HG03025 (cell line): Measurements from ENCODE around the gene LIPT2.

Experiments used
- ATAC-seq: cut with Tn5 transposase; IDR thresholded peaks from one replicate; pipeline ENCODE4 v1.9.1; 2021; ENCODE audit warnings: mild to moderate bottlenecking, moderate library complexity; ENCODE audit not compliant: unreplicated experiment, low FRiP score

The LIPT2 gene

DNA sequence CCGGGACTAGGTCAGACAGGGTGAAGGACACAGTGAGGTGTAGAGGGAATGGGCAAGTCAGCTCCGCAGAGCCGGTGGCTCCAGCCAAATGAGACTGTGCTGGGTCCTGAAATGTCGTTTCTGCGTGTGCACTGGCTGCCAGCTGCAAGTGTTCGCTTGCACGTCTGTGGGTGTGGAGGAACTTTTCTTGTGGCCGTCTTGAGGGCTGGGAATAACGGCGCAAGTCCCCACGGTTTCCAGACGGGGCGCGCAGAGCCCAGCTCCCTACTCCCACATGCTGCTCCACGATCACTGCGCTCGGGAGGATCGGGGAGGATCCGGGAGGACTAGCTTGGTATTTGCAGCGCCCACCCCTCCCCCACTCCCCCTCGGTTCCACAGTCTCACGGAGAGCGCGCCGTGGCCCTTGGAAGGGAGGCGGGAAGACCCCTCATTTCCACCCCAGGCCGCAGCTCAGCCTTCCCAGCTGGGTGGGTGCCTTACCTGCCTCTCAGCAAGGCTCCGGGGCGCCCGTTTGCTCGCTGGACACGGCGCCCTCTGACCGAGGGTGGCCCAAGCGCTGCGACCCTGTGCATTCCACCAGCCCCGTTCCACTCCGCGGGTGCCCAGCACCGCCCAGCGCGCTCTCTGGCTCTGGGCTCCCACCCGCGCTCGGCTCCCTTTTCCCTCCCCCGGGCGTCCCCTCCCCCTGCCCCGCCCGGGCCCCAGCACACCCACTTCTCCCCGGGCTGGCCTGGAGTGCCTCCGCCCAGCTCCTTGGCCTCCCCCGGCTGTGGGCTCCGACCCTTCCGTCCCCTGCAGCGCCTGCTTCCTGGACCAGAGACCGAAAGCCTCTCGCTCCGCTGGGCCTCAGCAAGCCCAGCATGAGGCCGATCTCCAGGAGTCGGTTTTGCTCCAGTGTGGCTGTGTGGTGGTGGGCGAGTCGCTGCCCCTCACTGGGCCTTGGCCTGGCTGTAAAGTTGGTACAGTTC lies 26.3 kb downstream of the LIPT2 start, which contains the start of gene KCNE3:
Gene KCNE3, minus strand, starts transcription at position 634 of the 970 bp plus-strand sequence. CDS start 9,986 bp downstream, outside the sequence.
- no peak for ATAC-seq

DNA sequence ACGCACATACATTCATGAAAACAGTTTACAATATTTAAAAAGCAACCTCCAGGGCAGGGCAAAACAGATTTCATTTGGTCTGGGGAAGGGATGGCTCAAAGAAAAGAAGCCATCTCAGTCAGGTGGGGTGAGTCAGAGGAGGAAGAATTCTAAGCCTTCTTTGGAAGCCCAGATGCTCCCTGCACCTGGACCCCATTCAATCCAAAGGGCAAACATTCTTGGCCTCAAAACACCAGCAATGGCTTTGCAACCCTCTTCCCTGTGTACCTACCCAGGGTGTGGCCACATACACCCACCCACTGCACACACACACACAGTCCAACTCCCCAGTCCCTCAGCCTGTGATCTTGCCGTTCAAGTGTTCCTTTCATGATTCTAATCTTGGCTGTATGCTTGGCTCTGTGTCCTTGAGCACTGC lies 28.2 kb downstream of the LIPT2 start:
- no peak for ATAC-seq

DNA sequence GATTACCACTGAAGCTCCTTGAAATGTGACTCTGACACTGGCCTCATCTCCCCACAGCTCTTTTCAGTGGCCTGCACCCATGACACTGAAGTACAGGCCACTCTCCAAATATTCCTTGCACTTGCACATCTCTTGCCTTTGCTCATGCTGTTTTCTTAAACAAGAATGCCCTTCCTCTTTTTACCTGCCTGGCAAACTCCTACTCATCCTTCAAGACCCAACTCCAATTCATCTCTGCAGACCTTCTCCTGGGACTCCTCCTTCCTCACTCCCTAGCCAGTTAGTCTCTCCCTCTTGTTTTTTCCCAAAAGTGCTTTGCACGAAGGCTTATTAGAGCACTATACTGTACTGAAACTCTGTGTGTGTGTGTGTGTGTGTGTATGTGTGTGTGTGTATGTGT lies 28.8 kb downstream of the LIPT2 start:
- no peak for ATAC-seq

DNA sequence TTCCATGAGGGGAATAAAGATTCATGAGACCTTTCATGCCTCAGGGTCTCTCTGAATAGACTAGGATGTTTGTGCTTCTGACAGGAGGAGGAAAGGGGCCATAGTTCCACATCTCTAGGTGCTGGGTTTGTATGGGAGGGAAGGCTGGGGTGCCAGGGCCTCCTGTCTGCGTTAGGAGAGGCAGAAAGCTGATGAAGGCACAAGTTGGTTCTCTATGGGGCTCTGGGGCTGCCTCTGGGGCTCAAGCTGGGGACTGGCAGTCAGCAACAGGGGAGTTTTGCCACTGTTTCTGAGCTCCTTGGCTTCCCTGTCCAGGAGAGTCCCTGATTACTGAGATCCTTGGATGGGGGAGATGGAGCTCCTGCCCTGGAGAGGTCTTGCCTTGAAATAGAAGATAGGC lies 30.3 kb downstream of the LIPT2 start:
- no peak for ATAC-seq

DNA sequence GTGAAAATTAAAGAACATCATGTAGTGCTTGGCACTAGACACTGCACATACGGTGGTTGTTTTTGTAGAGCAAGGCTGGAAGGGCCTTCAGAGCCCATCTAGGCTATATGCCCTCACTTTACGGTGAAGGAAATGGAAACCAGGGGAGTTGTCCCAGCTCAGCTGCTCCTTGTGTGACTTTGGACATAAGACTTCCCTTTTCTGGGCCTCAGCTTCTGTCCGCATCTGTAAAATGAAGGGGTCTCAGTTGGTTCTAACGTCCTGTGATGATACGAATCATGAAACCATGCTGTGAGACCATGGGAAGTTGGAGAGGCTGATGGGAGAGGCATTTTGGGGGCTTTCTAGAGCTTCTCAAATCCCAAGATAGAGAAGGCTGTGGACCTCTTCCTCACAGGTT lies 30.9 kb downstream of the LIPT2 start:
- ATAC-seq: no peak

DNA sequence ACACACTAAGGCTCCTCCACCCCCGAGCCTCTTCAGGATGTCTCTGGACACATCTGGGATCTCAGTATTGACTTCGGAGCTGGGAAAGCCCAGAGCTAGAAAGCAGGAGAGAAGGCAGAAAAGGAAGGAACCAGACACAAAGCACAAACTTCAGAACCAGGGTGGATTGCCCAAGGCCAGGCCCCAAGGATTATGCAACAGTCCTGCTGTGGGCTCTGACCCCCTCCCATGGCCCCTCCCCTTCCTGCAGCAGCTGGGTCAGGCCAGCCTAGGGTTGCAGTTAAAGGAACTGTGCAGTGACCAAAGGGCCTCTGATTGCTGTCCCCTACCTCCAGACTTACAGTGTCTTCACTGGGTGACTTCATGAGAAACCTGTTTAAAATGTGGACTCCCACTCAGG lies 31.5 kb downstream of the LIPT2 start:
- no peak for ATAC-seq

DNA sequence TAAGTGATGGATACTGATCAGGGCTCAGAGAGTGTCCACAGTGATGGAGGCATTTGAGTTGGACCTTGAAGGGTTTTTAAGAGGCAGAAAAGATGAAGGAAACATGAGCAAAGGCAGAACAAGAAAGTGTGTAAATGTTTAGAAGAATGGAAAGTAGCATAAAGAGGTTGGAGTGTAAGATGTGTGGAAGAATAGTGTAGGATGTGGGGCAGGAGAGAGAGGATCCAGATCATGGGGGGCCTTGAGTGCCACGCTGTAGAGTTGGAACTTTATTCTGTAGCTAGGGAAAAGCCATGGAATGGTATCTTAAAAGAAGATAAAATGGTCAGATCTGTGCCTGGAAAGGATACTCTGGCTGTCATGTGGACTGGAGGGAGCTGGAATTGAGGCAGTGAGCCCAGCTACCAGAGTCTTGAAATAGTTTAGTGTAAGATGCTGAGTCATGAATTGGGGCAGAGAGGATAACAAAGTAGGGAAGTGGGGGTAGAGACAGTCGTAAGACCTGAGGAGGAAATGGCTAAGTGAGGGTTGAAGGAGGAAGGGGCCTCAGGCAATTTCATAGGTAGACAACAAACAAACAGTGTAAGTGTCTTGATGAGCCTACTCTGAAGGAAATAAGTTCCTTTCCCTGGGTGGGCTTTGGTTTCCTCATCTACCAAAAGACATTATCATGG lies 32.9 kb downstream of the LIPT2 start:
- no peak for ATAC-seq

DNA sequence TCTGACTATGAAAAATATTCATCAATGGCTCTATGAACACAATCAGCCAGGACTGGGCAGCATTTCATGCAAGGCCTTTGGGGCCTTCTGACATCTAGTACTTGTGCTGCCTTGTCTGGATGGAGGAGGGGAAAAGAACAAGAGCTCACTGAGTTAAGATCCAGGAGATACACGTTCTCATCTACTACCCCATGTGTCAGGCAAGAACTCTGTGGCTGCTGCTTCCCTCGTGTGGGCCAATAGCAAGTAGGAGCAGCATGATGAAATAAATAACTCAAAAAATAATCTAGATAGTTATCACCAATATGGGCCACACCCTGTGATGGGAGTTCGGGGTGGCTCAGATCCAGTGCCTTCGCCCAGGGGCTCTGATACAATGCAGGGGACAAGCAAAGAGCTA lies 33.5 kb downstream of the LIPT2 start:
- ATAC-seq: no peak

DNA sequence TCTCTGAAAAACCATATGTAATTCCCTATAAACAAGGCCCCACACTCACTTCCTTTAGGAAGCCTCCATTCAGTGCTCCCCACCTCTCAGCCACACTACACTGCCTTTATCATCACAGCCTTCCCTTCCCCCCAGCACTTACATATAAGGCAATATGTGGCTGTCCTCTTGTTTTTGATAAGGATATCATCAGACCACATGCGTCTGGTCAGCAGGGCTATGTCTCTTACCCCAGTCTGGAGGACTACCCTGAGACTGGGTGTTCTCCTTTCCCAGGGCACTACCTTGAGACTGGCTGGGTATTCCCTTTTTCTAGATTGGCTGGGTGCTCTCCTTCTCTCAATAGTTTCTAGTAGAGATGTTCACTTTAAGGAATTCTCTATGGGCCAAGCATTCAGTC lies 33.9 kb downstream of the LIPT2 start:
- no peak for ATAC-seq

DNA sequence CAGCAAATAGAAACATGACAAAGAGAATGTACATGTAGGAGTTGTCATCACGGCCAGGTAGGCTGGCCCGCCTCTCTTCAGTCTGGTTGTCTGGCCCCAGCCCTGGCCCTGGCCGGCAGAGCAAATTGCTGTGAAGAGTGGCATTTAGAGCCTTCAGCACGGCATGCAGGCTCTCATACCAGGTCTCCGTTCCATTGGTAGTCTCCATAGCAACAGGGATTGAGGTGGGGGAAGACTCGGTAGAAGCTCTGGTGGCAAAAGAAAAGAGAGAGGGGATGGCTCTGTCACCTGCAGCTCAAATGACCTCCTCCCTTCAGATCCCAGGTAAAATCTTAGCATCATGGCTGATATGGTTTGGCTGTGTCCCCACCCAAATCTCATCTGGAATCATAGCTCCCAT lies 36.2 kb downstream of the LIPT2 start:
- ATAC-seq: no peak

DNA sequence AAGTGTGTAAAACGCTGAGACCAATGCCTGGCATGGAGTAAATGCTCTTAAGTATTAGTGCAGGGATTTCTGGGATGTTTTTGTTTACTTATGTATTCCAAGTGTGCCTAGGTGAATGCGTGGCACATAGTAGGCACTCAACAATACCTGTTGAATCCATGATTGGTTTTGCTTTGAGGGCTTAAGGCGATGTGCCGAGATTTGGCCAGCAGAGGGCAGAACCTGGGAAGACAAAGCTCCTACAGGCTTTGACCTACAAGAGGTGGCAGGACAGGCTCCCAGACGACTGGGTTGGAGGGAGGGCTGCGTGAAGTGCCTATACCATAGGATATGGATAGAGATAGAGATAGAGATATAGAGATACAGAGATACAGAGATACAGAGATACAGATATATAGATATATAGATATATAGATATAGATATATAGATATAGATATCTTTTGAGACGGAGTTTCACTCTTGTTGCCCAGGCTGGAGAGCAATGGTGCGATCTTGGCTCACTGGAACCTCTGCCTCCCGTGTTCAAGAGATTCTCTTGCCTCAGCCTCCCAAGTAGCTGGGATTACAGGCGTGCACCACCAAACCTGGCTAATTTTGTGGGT lies 40.0 kb downstream of the LIPT2 start:
- ATAC-seq: no peak

DNA sequence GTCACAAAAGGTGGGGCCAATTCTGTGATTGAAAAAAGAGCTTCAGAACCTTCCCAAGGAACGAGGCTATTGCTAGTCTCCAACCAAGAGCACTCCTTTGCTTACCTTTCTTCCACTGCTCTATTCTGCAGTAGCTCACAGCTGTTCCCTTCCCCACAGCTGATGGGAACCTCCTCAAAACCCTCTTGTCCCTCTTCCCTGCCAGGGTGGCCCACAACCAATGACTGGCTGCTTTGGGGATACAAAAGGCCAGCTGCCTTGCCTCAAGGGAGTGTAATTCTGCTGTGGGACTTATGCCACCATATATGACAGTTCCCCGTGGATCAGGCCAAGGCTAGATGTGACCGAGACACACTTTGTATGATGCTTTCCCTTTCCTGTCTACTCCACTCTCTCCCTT lies 41.2 kb downstream of the LIPT2 start:
- no peak for ATAC-seq

DNA sequence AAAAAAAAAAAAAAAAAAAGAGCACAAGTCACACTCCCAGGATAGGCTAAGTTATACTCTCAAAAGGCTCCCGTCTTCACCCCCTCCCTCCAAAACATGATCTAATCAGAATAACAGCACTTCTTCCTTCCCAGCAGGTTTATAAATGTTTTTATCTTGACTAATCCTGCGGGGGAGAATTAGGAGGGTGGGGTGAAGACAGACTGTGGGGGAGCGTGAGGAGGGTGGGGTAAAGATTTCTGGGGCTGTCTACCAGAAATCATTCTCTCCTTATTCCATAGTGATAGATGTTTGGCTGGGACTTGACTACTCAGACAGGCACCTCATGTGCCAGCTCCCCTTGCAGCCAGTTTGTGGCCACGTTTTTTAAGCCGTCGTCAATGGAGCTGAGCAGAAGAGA lies 43.2 kb downstream of the LIPT2 start:
- no peak for ATAC-seq

DNA sequence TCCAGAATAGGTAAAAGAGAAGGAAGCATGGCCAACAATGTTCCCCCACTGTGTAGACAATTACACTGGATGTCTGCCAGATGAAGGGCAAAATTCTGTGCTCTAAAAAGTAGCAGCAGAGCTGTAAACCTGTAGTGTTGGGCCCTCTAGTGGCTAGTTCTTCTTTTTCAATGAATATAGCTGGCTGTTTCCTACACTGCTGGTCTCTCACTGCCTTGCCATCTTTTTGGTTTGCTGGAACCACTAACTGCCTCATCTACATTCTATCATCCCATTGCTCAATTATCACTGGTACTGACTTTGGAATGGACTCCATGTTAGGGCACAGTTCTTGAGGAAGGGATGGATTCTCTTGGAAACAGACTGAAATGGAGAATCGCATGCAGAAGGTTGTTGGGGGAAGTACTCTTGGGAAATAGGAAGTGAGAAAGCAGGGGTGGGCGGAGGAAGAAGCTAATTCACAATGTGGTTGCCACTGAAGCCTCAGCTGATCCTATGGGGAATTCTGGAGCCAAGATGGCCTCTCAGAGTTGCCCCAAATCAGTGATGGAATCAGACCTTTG lies 44.1 kb downstream of the LIPT2 start:
- no peak for ATAC-seq

DNA sequence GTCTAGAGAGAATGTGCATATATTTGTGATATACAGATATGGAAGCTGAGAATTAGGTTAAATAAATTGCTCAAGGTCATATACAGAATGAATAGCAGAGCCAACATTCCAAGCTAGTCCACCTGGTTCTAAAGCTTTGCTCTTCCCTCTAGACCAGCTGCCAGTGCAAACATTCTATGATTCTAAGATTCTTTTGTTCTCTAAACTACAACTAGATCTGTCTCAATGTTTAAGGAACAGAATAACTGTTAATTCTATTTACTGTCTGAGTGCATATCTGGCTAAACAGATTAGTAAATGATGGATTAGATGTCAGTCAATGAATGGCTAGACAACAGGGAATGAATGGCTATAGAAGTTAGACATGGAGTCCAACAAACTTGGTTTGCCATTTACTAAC lies 45.8 kb downstream of the LIPT2 start:
- no peak for ATAC-seq

DNA sequence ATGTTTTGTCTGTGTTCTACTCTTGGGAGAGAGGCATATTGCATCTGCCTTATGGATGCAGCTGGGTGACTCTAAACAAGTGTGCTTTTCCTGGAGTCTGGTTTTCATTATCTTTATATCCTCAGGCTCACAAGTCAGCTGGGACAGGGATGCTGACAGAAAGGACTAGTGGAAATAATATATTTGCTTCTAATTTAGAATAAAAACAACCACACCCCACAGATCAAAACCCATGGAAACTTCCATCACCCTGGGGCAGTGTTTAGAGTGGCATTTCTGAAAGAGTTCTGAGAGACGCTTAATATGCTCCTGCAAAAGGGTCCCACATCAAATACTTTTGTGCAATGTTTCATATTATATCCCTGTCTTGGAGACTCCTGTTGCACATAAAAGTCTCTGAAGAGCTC lies 47.0 kb downstream of the LIPT2 start:
- no peak for ATAC-seq

DNA sequence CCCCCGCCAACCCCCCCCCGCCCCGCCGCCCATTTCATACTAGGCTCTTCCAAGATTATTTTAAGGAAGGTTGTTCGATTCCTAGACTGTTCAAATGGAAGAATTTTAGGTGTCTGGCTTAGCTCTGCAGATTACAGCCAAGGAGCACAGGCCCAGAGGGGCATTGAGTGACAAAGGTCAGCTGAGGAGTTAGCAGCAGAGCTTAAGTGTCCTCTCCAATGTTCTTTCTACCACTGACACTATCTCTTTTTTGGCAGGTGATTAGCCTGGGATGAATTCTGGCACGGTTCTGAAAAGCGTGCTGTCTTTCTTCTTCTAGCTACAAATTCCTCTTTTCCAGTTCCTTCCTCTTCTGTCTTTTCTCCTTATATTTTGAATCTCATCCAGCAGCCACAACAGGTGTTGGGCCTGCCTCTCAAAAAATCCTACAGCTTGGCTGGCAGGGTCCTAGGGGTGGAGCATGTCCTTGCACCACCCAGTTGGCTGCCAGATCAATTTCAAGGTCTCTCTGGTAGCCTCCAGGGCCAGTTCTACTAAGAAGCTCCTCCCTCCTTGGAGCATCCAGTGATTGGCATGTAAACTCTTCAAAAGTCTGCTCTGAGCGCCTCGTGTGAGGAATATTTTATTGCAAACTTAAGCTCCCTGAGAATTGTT lies 49.2 kb downstream of the LIPT2 start:
- ATAC-seq: no peak

DNA sequence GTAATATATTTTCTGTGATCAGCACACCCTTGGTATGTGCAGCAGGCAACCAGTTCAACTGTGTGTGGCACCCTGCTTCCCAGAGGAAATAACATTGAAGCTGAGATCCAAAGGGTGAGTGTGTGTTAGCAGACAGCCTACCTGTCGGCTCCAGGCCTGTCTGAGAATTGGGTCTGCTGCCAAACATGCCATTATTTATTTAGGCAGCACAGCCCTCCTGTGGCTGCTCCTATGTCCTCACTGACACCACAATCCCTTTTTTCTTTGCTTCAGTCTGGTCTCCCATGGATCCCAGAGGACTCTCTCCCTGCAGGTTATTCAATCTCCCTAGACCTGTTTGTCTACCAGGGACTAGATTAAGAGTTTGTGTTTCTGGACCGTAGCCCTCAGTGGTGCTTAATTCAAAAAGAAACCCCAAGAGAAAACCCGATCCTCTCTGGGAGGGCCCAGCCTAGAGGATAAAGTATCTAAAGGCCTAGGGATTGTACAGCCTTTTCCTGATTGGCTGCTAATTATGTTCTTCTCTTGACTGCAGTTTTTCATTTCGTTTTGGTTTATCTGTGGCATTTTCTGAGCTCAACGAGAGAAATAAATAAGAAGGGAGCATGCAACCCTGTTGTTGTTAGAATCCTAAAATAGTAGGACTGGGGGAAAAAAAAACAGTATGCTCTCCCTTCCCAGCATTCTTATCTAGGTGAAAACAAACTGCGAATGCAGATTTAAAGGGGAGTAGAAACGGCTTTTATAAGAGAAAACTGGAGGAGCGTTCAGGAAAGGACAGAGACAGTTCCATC lies 50.3 kb downstream of the LIPT2 start:
- no peak for ATAC-seq

DNA sequence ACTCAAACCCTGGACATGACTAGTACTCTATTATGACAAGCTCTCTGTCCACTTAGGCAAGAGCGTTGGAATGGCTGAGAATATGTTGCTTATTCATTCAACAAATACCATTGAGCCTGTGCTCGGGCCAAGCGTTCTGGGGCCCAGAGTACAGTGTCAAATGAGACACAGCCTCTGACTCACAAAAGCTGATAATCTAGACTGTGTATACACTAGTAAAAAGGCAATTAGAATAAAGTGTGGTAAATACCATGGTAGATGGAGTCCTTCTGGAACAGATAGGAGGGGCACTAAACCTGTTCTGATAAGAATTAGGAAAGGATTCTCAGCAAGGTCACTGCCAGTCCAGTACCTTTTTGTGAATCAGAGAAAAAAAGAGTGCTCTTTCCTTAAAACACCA lies 50.9 kb downstream of the LIPT2 start:
- no peak for ATAC-seq
